ENCODE results near the gene KRTAP10-1.

DNA sequence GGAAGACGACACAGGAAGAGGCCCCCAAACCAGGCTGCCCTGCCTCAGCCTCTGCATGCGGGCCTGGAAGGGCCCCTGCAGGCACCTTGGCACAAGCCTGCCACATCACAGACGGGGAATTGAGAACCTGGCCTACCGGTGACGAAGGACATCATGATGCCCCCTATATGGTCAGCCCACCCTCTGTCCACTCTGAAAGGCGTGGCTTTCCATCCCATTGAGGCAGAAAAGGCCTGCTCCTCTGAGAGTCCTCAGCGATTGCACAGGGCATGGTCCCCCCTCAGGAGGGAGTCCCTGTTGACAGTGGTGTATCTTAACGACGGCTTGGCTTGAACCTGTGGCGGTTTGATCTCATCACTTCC is 11.4 kb downstream of the KRTAP10-1 start:
- no peak for TF ChIP-seq BHLHE40 (IDR thresholded peaks at IDR 0.05; ENCODE audit: borderline replicate concordance)
- TF ChIP-seq, protein P1, sequence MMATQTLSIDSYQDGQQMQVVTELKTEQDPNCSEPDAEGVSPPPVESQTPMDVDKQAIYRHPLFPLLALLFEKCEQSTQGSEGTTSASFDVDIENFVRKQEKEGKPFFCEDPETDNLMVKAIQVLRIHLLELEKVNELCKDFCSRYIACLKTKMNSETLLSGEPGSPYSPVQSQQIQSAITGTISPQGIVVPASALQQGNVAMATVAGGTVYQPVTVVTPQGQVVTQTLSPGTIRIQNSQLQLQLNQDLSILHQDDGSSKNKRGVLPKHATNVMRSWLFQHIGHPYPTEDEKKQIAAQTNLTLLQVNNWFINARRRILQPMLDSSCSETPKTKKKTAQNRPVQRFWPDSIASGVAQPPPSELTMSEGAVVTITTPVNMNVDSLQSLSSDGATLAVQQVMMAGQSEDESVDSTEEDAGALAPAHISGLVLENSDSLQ (IDR thresholded peaks at IDR 0.05) = no peak
- TF ChIP-seq FOXA1 (IDR thresholded peaks at IDR 0.05) = no peak
- no peak for TF ChIP-seq FOXM1 (IDR thresholded peaks at IDR 0.05; ENCODE audit: borderline replicate concordance)
- TF ChIP-seq SUZ12 (IDR thresholded peaks at IDR 0.05) = no peak
- no peak for TF ChIP-seq NFRKB (IDR thresholded peaks at IDR 0.05)
- TF ChIP-seq L3MBTL2 (conservative IDR thresholded peaks at IDR 0.05) = no peak

Measured in HEK293T (cell line).